SK-N-SH (cell line): Measurements from ENCODE around the gene RNF144B. TPM values are rescaled to one million over a fixed set of nuclear protein-coding genes. Genes with fewer than 3 reads are reported as not detected.

Experiments
- CTCF ChIA-PET: fragments of 300-600, 350-600 bp; formaldehyde crosslinking; extraction: SDS; loops from one replicate; lab custom pipeline; 2021; lab: Yijun Ruan, JAX
- POLR2A ChIA-PET: fragments of 350-600 bp; sonication (Branson Sonifier 250); formaldehyde crosslinking; extraction: SDS; loops from one replicate; lab custom pipeline; 2020; ENCODE audit warnings: antibody characterized with exemption, inconsistent platforms; lab: Yijun Ruan, JAX
- DNase-seq: peaks from one replicate; pipeline ENCODE4 v3.0.0; 2012
- H2AFZ ChIP-seq: fragments of 200-600 bp; sonication (generic); 2 replicates; pipeline ENCODE4 v1.8.1; 2016; ENCODE audit warnings: antibody characterized with exemption, mild to moderate bottlenecking, low read depth
- H3F3A ChIP-seq: fragments of 200-600 bp; sonication (generic); replicated peaks from 2 replicates; pipeline ENCODE3; 2016; ENCODE audit warnings: antibody characterized with exemption, mild to moderate bottlenecking; ENCODE audit not compliant: insufficient read depth
- H3K27ac ChIP-seq, 2 experiments: fragments of 200-500 bp in 1 of 2; fragments of 200-600 bp in 1 of 2; sonication (Bioruptor generic) in 1 of 2; sonication (generic), shearing (Covaris generic) in 1 of 2; 2 replicates each; pipeline versions ENCODE4 v1.5.1 to v1.6.1; 2014 to 2016; ENCODE audit warnings: low read depth in 2 of 2, inconsistent platforms in 1 of 2, low read length in 1 of 2, mild to moderate bottlenecking in 1 of 2, mixed read lengths in 1 of 2
- H3K27me3 ChIP-seq: fragments of 200-600 bp; sonication (generic), shearing (Covaris generic); 2 replicates; pipeline ENCODE4 v1.6.1; 2016; ENCODE audit warnings: mixed run types; ENCODE audit not compliant: insufficient read depth
- H3K36me3 ChIP-seq, 2 experiments: fragments of 200-500 bp in 1 of 2; fragments of 200-600 bp in 1 of 2; sonication (Bioruptor generic) in 1 of 2; sonication (generic) in 1 of 2; replicated peaks in 1 of 2; 2 replicates each; pipeline versions ENCODE3 to v1.5.1; 2014 to 2016; ENCODE audit warnings: low read length in 1 of 2, mild to moderate bottlenecking in 1 of 2; ENCODE audit not compliant: insufficient read depth in 2 of 2, control insufficient read depth in 1 of 2
- H3K4me1 ChIP-seq, 2 experiments: fragments of 200-500 bp in 1 of 2; fragments of 200-600 bp in 1 of 2; sonication (Bioruptor generic) in 1 of 2; sonication (generic), shearing (Covaris generic) in 1 of 2; 2 replicates each; pipeline versions ENCODE4 v1.5.1 to v1.6.1; 2014 to 2016; ENCODE audit warnings: low read depth in 1 of 2, low read length in 1 of 2, mixed run types in 1 of 2; ENCODE audit not compliant: insufficient read depth in 2 of 2, control insufficient read depth in 1 of 2
- H3K4me2 ChIP-seq: fragments of 200-600 bp; sonication (generic), shearing (Covaris generic); 2 replicates; pipeline ENCODE4 v1.6.1; 2017; ENCODE audit warnings: mixed run types
- H3K4me3 ChIP-seq, 2 experiments: fragments of 200-500 bp in 1 of 2; fragments of 200-600 bp in 1 of 2; sonication (Bioruptor generic) in 1 of 2; sonication (generic), shearing (Covaris generic) in 1 of 2; 2 replicates each; pipeline versions ENCODE4 v1.5.1 to v1.8.1; 2014 to 2016; ENCODE audit warnings: low read depth in 2 of 2, inconsistent platforms in 1 of 2, low read length in 1 of 2, mild to moderate bottlenecking in 1 of 2, mixed read lengths in 1 of 2, moderate library complexity in 1 of 2
- H3K79me2 ChIP-seq: fragments of 200-600 bp; sonication (generic); 2 replicates; pipeline ENCODE4 v1.8.1; 2017; ENCODE audit warnings: mild to moderate bottlenecking; ENCODE audit not compliant: insufficient read depth
- H3K9ac ChIP-seq: fragments of 200-600 bp; sonication (generic); 2 replicates; pipeline ENCODE4 v1.6.1; 2017; ENCODE audit warnings: mixed run types
- H3K9me2 ChIP-seq: fragments of 200-600 bp; sonication (generic); 2 replicates; pipeline ENCODE4 v1.6.1; 2017; ENCODE audit warnings: mixed run types
- H3K9me3 ChIP-seq: fragments of 200-600 bp; sonication (generic); 2 replicates; pipeline ENCODE4 v1.6.1; 2017; ENCODE audit warnings: mixed run types, mild to moderate bottlenecking, moderate library complexity
- H4K20me1 ChIP-seq: fragments of 200-600 bp; sonication (generic); 2 replicates; pipeline ENCODE4 v1.6.1; 2017; ENCODE audit warnings: mild to moderate bottlenecking, mixed run types; ENCODE audit not compliant: insufficient read depth
- EP300 ChIP-seq, 2 experiments: IDR thresholded peaks; 2 replicates each; pipeline versions ENCODE4 v1.4.0 to v1.6.1; 2012; ENCODE audit warnings: borderline replicate concordance in 1 of 2, low read depth in 1 of 2, low read length in 1 of 2
- EZH2phosphoT487 ChIP-seq: fragments of 200-600 bp; sonication (generic); IDR thresholded peaks from 2 replicates; pipeline ENCODE4 v1.6.1; 2017; ENCODE audit warnings: low read depth, mixed run types, mild to moderate bottlenecking, antibody characterized with exemption, moderate library complexity, borderline replicate concordance
- FOSL2 ChIP-seq: IDR thresholded peaks from 2 replicates; pipeline ENCODE4 v1.4.0; 2012; ENCODE audit warnings: low read depth, mild to moderate bottlenecking, moderate library complexity, borderline replicate concordance
- FOXJ3 ChIP-seq: sonication (generic); formaldehyde crosslinking; IDR thresholded peaks from 2 replicates; pipeline ENCODE4 v1.5.1; 2020; ENCODE audit warnings: mild to moderate bottlenecking, missing genetic modification reagents
- GABPA ChIP-seq: IDR thresholded peaks from 2 replicates; pipeline ENCODE4 v1.4.0; 2012; ENCODE audit warnings: low read depth, mild to moderate bottlenecking
- MEF2A ChIP-seq: IDR thresholded peaks from 2 replicates; pipeline ENCODE4 v1.4.0; 2012; ENCODE audit warnings: low read depth, borderline replicate concordance
- MXI1 ChIP-seq: IDR thresholded peaks from 2 replicates; pipeline ENCODE4 v1.6.1; 2012; ENCODE audit warnings: mild to moderate bottlenecking, low read depth, low read length, improper control_type of control experiment
- NRF1 ChIP-seq: IDR thresholded peaks from 2 replicates; pipeline ENCODE4 v1.6.1; 2012; ENCODE audit warnings: low read depth, mild to moderate bottlenecking, low read length
- POLR2AphosphoS5 ChIP-seq: IDR thresholded peaks from 2 replicates; pipeline ENCODE4 v1.6.1; 2012; ENCODE audit warnings: low read depth, low read length
- RAD21 ChIP-seq: IDR thresholded peaks from 2 replicates; pipeline ENCODE4 v1.6.1; 2012; ENCODE audit warnings: mild to moderate bottlenecking, low read length
- REST ChIP-seq: IDR thresholded peaks from 2 replicates; pipeline ENCODE4 v1.6.1; 2012; ENCODE audit warnings: mild to moderate bottlenecking, low read depth, low read length, moderate library complexity
- RXRA ChIP-seq: IDR thresholded peaks from 2 replicates; pipeline ENCODE4 v1.4.0; 2012; ENCODE audit warnings: low read depth, mild to moderate bottlenecking, borderline replicate concordance
- SIN3A ChIP-seq: IDR thresholded peaks from 2 replicates; pipeline ENCODE4 v1.6.1; 2012; ENCODE audit warnings: low read depth, mild to moderate bottlenecking, low read length, moderate library complexity, borderline replicate concordance
- SMC3 ChIP-seq: IDR thresholded peaks from 2 replicates; pipeline ENCODE4 v1.6.1; 2012; ENCODE audit warnings: low read depth, low read length, improper control_type of control experiment
- TAF1 ChIP-seq: IDR thresholded peaks from 2 replicates; pipeline ENCODE4 v1.6.1; 2012; ENCODE audit warnings: low read depth, mild to moderate bottlenecking, low read length, moderate library complexity, borderline replicate concordance
- TCF12 ChIP-seq: IDR thresholded peaks from 2 replicates; pipeline ENCODE4 v1.4.0; 2012
- WGBS: methylation state at CpG from one replicate; pipeline ENCODE4 v1.1.6; 2017; ENCODE audit warnings: low lambda C conversion rate; 5-methylcytosine and 5-hydroxymethylcytosine counted together
- polyA plus RNA-seq, 3 experiments: library from polyadenylated mRNA; depleted of rRNA; stranded (reverse); fragments of >200 nt; gene quantifications; 2 replicates each; pipeline ENCODE4 v1.2.3, GENCODE V29; 2012

Gene RNF144B
- polyA plus RNA-seq, 1 of the 3 experiments (the other 2 are of a cell fraction): 1.2 TPM

- TF ChIP-seq EP300 (IDR thresholded peaks at IDR 0.05; ENCODE audit: borderline replicate concordance in 1 of 2, low read depth in 1 of 2, low read length in 1 of 2) (no peak), GABPA (no peak), MEF2A (no peak), FOSL2 (no peak), POLR2AphosphoS5 (no peak)
Observed at GRCh38 chr6:18467741-18468502, 80.8 kb downstream of the RNF144B start (continued).

GRCh38 chr6:18468503-18468843 lies 81.3 kb downstream of the RNF144B start:
- CTCF ChIA-PET: no interaction called here
- H3K36me3 ChIP-seq: peaks cover 0 to 16% of the 10 kb centered on the region in 2 experiments
- no peak overlapping the region for H3K4me2 ChIP-seq
- 67% methylated on average over 3 of the region's 3 CpGs for WGBS
- H4K20me1 ChIP-seq: no peaks in the 10 kb centered on the region
- no peaks in the 10 kb centered on the region for H3K4me1 ChIP-seq
- DNase-seq: no peak
- POLR2A ChIA-PET: no interaction called here
- no peaks in the 10 kb centered on the region for H3K27me3 ChIP-seq
- H3K79me2 ChIP-seq: no peaks in the 10 kb centered on the region
- no peaks in the 10 kb centered on the region for H3K9me3 ChIP-seq
- no peaks in the 10 kb centered on the region for H3K9me2 ChIP-seq
- H3K4me3 ChIP-seq: no peak overlapping the region
- H3F3A ChIP-seq: no peaks in the 10 kb centered on the region
- H3K9ac ChIP-seq: no peak overlapping the region
- no peak overlapping the region for H2AFZ ChIP-seq
- no peak overlapping the region for H3K27ac ChIP-seq
- TF ChIP-seq RAD21: no peak
- no peak for TF ChIP-seq TCF12
- no peak for TF ChIP-seq EZH2phosphoT487
- no peak for TF ChIP-seq RXRA
- TF ChIP-seq SMC3: no peak
- TF ChIP-seq REST: no peak
- TF ChIP-seq FOSL2: no peak
- TF ChIP-seq MXI1: no peak
- TF ChIP-seq, all 33 proteins: peak for 0

GRCh38 chr6:18469536-18469935 lies 82.4 kb downstream of the RNF144B start:
- no peaks in the 10 kb centered on the region for H4K20me1 ChIP-seq
- no peaks in the 10 kb centered on the region for H3K4me1 ChIP-seq
- H3K4me2 ChIP-seq: no peak overlapping the region
- no peaks in the 10 kb centered on the region for H3F3A ChIP-seq
- 66% methylated on average over 3 of the region's 3 CpGs for WGBS
- ChIA-PET CTCF (no interaction called here), POLR2A (no interaction called here)
- no peak overlapping the region for H3K4me3 ChIP-seq
- H3K36me3 ChIP-seq: peaks cover 0 to 14% of the 10 kb centered on the region in 2 experiments
- H3K9me2 ChIP-seq: no peaks in the 10 kb centered on the region
- no peak overlapping the region for H3K9ac ChIP-seq
- H3K79me2 ChIP-seq: no peaks in the 10 kb centered on the region
- no peak for DNase-seq
- no peaks in the 10 kb centered on the region for H3K9me3 ChIP-seq
- H2AFZ ChIP-seq: no peak overlapping the region
- H3K27me3 ChIP-seq: no peaks in the 10 kb centered on the region
- no peak overlapping the region for H3K27ac ChIP-seq
- TF ChIP-seq EZH2phosphoT487 (no peak), REST (no peak), RAD21 (no peak), SIN3A (no peak), TAF1 (no peak), FOXJ3 (CRISPR knock-in tag) (no peak), NRF1 (no peak)
